HG02885 (cell line): Measurements from ENCODE around the gene LNP1.

Experiments
- ATAC-seq: cut with Tn5 transposase; IDR thresholded peaks from one replicate; pipeline ENCODE4 v1.9.1; 2021; ENCODE audit warnings: mild to moderate bottlenecking; ENCODE audit not compliant: unreplicated experiment, poor library complexity

Gene LNP1

DNA sequence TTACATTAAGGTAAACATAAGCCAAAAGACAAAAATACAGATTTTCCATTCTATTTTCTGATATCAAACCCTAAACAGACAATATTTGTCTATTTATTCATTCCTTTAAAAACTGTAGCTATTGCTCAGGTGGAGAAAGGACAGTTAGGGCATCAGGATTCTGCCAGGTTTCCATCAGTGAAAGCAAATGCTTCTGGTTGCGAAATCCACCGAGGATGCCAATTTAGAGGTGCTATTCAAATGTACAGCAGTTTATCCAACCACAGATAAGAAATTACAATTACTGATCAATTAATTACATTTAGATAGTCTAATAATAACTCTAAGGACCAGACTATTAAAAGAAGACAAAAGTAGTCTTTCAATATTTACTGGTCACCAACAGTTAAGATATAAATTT, 4.4 kb upstream of the LNP1 start:
- no peak for ATAC-seq

DNA sequence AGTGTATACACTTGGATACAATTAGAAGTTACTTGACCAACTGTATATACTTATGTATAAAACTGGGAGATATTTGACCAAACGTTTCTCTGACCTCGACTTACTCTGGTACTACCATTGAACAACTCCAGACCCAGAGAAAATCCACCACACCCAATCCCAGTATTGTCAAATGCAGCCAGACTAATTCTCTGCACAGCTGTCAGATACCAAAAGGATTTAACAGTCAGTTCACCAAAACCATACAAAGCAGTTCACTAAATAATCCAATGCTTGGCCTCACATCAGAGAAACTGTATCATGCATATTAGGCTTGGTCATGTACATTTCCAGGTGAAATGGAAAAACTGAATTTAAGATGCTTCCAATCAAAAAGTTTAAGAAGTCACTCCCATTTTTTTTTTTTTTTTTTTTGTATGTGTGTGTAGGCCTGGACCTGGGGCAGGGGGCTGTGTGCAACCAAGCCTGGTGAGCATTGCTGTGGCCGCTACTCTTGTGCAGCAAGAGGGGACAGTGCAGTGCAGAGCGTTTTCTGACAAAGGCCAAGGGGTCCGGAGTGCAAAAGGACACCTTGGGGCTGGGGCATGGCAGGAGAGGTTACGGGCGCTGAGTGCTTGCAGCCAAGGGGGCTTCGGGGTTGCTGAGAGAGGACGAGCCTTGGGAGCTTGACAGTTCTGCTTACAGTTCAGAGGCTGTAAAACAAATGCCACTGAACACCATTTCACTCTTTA, 1.8 kb upstream of the LNP1 start:
- ATAC-seq = no peak

DNA sequence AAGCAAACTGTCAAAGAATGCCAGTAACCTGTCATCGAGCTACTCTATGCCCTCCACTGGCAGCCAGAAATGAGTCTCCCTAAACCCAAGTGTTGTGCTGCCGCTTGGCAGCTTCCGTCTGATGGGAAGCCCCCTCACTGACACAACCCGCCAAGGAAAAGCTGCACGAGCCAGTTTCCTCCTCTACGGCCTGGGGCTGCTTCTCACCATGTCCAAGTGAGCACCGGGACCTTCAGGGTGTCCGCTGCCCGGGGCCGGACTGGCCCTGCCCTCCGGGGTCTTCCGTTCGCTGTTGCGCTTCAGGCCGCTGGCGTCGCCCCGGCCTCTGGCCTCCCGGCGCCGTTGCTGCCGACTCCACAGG, 940 bp upstream of the LNP1 start:
- peak; percentile 8 for ATAC-seq

DNA sequence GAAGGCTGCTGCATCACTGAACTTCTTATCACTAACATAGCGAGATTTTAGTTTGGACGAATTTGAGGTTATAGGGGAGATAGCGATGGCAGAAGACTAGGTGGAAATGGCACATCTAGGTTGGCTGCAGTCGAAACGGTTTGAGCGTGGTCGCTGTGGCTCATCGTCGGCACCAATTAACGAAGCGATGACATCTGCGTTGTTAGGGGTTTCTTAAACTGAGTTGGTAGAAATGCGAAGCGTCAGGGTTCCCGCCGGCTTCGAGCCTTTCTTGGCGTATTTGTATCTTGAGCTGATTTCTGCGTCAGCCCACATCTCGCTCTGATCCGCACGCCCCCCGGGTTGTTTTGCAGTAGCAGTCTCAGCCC, 319 bp downstream of the LNP1 start:
- peak; percentile 16 for ATAC-seq

DNA sequence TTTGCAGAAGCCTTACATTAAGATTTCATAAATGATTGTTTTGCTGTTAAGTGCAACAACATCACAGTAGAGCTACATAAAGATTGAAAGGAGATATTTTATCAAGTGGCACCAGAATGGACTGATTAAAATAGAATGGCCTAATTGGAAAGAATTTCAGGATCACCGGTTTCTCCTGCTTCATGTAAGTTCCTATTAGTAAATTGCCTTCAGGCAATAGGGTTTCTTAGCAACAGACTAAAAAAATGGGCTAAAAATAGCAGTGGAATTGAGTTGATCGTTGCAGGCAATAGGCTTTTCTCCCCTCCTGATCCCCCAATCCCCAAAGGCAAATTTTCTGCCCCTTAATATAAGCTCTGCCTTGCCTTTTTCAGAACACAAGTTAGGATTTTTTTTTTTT, 917 bp downstream of the LNP1 start:
- ATAC-seq = no peak

DNA sequence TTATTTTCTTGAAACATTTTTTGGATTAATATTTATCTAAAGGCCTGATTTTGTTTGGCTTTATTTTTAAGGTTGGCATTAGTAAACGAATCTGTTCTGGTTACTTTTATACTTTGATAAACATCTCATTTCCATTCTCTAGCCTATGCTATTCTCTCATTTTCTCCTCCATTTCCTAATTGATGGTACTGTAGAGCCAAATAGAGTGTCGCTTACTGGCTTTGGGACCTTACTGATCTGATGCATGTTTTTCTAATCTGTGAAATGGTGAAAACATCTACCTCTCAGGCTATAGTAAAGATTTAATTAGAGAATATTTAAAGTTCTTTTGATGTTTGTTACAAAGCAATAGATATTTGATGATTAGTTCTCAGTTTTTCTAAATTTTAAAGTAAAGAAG, 1.6 kb downstream of the LNP1 start:
- ATAC-seq = no peak

DNA sequence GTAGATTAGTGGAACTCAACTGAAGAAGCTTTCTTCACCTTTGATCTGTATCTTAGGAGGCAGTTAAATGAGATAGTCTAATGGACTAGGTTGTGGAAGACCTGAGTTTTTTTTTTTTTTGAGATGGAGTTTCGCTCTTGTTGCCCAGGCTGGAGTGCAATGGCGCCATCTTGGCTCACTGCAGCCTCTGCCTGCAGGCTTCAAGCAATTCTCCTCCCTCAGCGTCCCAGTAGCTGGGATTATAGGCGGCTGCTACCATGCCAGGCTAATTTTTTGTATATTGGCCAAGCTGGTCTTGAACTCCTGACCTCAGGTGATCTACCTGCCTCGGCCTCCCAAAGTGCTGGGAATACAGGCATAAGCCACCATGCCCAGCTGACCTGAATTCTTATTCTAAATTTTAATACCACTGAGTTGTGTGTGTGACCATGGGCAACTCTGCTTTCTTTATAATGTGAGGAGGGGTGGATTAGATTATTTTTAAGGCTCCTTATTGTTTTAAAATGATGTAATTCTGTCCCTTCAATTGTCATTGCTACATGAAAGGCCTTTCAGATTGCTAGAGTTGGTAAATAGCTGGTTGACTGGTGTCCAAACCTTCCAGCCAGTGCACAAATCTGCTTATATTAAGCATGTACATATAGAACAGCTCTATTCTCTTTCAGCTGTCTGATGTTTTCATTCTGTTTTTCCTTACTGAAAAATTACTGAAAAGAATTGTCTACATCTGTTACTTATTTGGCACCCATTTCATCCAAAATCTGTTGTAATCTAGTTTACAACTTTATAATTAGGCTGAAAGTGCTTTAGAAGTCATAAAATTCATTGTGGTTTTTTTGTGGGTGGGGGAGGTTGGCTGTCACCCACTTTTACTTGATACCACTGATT, 2.3 kb downstream of the LNP1 start:
- no peak for ATAC-seq

DNA sequence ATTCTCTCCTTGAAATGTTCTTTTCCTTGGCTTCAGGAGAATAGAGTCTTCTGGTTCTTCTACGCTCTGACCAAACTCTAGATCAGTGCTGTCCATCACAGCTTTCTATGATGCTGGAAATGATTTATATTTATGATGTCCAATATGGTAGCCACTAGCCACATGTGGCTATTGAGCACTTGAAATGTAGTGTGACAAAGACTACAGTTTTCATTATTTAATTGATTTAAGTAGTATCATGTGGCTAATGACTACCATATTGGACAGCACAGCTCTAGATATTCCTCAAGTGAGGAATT, 2.9 kb downstream of the LNP1 start:
- ATAC-seq = no peak

DNA sequence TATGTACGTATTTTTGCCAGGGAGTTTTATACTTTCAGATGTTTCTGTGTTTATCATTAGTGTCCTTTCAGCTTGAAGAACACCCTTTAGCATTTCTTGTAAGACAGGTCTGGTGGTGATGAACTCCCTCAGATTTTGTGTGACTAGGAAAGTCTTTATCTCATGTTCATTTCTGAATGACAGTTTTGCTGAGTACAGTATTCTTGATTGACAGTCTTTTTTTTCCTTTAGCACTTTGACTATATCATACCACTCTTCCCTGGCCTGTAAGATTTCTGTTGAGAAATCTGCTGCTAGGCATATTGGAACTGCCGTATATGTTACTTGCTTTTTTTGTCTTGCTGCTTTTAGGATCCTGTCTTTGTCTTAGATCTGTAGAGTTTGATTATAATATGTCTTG, 5.8 kb downstream of the LNP1 start:
- no peak for ATAC-seq

DNA sequence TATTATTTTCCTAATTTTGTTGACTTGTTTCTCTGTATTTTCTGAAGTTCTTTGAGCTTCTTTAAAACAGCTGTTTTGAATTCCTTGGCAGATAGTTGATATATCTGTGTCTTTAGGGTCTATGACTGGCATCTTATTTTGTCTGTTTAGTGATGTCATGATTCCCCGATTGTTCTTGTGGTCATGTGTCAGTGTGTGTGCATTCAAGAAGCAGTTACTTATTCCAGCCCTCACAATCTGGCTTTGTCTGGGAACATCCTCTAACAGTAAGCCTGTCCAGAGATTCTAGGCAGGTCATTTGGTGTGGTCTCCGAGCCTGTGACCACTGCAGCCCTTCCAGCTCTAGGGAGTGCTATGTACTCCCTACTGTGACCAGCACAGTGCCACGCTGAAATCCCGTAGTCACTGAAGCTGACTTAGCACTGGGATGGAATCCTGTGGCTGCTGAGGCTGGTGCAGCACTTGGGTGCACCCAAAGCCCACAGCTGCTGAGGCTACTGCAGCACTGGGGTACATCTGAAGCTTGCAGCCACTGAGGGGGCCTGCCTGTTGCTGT, 6.7 kb downstream of the LNP1 start:
- ATAC-seq = no peak

DNA sequence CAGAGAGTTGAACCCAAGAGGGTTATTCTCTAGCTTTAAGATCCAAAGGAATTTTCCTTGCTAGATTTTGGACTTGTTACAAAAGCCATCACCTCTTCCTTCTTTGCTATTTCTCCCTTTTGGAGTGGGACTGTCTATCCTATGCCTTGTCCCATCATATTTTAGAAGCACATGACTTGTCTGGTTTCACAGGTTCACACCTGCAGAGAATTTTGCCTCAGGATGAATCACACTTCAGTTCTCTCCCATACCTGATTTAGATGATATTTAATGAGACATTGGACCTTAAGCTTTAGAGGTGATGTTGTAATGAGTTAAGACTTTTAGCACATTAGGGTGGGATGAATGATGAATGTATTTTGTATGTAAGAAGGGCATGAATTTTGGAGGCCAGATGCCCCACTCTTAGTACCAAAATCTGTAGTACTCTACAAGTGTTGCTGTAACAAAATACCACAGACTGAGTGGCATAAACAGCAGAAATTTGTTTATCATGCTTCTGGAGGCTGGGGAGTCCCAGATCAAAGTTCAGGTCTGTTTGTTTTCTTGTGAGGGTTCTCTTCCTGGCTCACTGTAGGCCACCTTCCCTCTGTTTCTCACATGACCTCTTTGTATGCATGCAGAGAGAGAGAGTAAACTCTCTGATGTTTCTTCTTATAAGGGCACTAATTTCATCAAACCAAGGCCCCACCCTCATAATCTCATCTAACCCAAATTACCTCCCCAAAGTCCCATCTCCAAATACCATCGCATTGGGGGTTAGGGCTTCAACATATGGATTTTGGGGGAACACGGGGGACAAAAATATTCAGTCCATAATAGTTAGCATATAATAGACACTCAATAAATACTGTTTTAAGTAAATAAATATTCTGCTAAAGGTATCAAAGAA, 10.0 kb downstream of the LNP1 start:
- ATAC-seq = no peak

DNA sequence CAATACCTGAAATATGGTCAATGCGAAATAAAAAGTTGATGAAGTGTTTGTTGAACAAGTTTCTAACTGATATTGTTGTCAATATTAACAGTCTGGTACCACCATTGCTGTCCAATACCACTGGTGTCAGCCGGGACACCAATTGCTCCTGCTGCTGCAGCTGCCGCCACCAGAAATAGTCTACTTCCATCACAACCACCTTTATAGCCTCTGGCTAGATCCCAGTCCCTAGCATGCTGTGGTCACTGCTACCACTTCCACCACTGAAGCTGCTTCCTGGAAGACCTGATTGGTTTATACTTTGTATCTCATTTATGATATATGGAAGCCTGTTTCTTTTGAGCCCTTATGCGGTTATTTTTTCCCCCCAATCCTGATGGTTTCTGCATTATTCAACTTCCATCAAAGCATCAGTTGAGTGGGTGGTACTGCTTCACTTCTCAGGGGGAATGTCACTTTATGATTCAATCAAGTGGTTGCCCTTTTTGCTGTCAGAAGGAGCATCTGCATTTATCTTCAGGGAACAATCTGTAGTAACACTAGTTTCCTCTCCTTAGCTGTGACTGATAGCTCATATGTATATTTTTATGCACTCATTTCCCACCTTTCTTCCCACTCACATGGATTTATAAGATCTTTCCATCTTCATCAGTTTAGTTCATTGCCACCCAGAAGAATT, 11.7 kb downstream of the LNP1 start:
- ATAC-seq = no peak

DNA sequence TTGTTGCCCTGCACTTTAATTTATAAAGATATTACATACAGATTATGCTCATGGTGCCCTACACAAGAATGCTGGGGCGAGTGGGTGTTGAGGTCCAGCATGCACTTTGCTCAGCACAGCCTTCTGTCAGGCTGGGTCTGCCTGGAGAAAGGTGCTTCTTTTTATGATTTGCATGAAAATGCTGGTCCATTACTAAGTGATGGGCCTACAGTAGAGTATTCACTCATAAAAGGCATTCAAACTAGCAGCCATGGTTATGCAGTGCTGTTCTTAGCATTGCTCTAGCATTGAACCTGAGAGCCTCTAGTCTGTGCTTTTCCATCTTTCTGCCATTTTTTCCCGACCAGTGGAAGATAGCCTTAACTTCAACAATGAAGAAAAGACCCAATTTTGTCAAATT, 12.3 kb downstream of the LNP1 start:
- ATAC-seq = no peak

DNA sequence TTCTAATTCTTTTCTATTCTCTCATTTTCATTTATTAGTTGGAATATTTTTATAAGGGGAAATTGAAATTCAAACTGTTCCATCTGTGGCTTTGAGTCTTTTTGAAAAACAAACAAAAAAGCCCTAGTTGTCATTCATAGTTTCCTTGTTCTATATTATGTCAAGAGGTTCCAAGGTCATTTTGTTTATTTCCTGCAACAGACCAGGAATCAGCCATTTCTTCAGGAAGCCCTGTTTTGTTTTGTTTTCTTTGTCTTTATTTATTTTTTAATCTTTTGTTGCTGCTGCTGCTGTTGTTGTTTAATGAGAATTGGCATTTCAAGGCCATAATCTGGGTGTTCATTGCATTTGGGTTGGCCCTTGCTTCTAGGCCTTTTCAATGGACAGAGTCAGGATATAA, 14.8 kb downstream of the LNP1 start:
- ATAC-seq = no peak

DNA sequence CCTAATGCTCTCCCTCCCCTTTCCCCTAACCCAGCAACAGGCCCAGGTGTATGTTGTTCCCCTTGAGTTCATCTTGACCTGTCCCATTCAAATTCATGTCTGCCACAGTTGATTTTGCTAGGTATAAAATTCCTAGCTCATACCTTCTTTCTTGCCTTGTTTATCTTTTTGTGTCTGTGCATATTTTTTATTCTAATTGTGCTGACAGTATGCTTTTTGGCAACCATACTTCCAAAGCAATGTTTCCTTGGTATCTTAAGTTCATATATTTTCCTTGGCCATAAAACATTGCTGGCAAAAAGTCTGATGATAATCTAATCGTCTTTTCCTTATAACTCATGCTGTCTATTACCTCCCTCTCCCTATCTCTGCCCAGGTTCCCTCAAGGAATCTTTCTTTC, 15.5 kb downstream of the LNP1 start:
- no peak for ATAC-seq

DNA sequence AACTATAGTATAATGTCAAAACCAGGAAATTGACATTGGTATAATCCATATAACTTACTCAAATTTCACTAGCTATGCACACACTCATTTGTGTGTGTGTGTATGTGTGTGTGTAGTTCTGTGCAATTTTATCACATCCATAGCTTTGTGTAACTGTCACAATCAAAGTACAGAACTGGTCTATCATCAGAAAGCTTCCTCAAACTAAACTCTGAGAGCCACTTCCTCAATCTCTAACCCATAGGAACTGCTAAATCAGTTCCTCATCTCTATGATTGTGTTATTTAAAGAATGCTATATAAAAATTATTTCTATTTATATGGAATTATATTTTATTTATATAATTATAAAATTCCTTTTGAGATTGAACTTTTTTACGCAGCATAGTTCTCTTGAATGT, 18.1 kb downstream of the LNP1 start:
- no peak for ATAC-seq

DNA sequence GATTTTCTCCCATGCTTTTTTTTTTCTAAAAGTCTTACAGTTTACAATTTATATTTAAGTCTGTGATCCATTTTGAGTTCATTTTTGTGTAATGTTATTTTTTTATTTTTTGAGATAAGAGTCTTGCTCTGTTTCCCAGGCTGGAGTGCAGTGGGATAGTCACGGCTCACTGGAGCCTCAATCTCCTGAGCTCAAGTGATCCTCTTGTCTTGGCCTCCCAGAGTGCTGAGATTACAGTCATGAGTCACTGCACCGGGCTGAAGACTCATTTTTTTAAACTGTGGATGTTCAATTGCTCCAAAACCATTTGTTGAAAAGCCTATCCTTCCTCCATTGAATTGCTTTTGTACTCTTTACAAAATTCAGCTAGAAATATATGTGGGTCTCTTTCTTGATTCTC, 19.5 kb downstream of the LNP1 start:
- ATAC-seq = no peak

DNA sequence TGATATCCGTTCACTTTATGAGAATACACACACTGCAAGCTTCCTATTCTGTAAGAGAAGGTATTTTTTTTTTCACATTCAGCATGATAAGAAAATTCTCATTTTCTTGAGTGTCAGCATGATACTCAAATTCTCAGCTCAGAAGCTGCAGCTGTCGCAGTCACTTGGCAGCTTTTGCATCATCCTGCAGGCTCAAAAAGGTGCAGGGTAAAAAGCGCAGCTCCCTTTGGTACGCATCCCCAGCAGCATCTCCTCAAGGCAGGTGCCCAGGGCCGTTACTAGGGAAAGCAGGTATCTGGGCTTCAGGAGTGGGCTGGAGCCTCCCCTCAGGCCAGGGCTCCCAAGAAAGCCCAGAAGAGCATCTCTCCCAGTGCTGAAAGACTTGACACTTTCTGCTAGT, 22.3 kb downstream of the LNP1 start:
- ATAC-seq = no peak

DNA sequence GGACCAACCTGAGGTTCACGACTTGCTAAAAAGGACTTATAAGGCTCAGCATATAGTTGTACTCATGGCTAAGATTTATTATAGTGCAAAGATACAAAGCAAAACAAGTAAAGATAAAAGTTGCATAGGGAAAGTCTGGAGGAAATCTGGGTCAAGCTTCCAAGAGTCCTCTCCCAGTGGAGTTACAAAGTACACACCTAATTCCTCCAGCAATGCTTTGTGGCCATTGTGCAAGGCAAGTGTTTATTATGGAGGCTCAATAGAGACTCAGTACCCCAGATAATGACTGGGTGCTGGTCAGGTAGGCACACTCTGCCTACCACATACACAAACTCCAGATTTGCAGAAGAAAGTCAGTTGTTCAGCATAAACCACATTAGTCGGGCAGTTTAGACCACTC, 22.9 kb downstream of the LNP1 start:
- no peak for ATAC-seq

DNA sequence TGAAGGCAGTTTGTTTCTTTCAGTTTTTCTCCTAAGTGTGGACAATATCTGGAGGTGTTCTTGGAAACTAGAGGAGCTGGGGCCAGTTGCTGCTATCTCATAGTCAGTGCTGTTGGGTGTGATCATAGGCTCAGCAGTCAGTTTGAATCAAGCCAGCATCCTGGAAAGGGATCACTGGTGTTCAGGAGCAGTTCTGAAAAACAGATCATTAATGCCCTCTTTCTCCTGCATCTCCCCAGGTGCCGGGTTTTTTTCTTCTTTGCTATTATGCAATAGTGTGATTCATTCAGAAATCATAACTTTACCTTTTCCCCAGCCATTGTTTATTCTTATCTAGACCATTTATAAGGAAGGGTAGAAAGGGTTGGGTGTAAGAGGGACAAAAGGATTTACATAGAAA, 24.0 kb downstream of the LNP1 start:
- no peak for ATAC-seq
